Activated naive CD4-positive, alpha-beta T cell treated with anti-CD3 and anti-CD28 coated beads, Interleukin-2, amount 50 U/mL, for 72 hours (primary cell): ENCODE measurements around the gene ALS2CL. TPM values are rescaled to one million over a fixed set of nuclear protein-coding genes. Genes with fewer than 3 reads are reported as not detected.

Experiments
- ATAC-seq, 2 donors: fragments of 150-1000 bp; cut with Tn5 transposase; 2 replicates each; pipeline ENCODE4 v1.10.0; 2021; ENCODE audit warnings: mild to moderate bottlenecking in 2 of 2, moderate library complexity in 2 of 2
- DNase-seq, 2 donors: peaks; one replicate each; pipeline ENCODE4 v3.0.0; 2021 to 2022; ENCODE audit warnings: low spot score in 2 of 2
- H3K27ac Mint-ChIP-seq, 2 donors: one replicate each; pipeline ENCODE4 v1.8.0; 2022; ENCODE audit warnings: mild to moderate bottlenecking in 2 of 2, mixed read lengths in 2 of 2
- H3K36me3 Mint-ChIP-seq, 2 donors: one replicate each; pipeline ENCODE4 v1.8.0; 2022; ENCODE audit warnings: mixed read lengths in 2 of 2
- H3K9me3 Mint-ChIP-seq, 2 donors: one replicate each; pipeline ENCODE4 v1.8.0; 2022; ENCODE audit warnings: mixed read lengths in 2 of 2
- total RNA-seq, 2 donors: library from RNA; stranded (reverse); gene quantifications; one replicate each; pipeline ENCODE4 v1.2.3, GENCODE V29; 2022

Gene ALS2CL
- total RNA-seq, 2 donors from 2014 or later, result 2.0 to 8.1 TPM

DNA sequence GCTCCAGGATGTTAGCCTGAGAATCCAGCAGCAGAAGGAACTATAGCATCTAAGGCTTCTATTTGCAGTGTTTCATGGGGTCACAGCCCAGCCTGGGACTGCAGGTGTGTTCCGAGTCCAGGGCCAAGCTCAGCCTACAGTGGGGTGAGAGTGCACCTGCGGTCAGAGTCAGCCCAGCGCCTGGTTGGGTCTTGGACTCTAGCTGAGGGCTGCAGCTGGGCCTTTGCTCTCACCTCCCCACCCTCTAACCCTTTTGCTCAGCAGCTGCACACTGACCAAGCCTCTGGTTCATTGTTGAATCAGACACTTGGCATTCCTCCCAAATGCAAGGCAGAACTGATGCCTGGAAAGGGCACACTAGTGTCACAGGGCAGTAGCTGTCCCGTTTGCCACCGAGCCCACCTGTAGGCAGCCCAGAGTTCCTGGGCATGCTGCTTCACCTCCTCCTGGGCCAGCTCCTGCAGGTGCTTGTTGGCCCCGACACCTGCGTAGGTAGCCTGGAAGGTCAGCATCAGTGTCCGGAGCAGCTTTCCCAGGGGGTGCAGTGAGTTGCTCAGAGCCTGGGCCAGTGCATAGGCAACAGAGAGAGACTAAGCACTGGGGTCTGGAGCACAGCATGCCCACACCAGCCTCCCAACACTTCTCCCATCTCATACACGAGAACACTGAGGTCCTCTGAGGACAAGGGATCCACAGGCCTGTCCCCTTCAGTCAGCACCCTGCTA, 17.5 kb downstream of the ALS2CL start:
- H3K27ac Mint-ChIP-seq, result no peak overlapping the region
- no peaks in the 10 kb centered on the region for H3K9me3 Mint-ChIP-seq
- no peaks in the 10 kb centered on the region for H3K36me3 Mint-ChIP-seq
- ATAC-seq, result no peak
- no peak for DNase-seq

DNA sequence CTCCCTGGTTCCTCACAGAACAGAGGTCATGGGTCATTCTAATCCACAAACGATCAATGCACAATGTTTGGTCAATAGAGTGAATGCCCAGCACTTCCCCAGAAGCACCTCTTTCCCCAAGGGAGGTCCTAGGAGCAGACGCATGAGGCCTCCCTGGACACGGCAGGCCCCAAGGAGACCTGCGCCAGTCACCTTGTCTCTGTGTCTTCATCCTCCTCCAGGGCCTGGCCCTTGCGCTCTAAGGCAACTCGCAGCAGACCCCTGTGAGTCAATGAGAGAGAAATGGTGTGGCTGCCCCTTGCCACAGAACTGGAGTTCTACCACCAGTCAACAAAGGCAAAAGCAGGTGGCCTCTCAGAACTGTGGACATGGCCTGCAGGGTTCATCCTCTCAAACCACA, 18.1 kb downstream of the ALS2CL start:
- DNase-seq, result no peak
- ATAC-seq, result no peak
- Mint-ChIP-seq H3K27ac (no peak overlapping the region), H3K36me3 (no peaks in the 10 kb centered on the region), H3K9me3 (no peaks in the 10 kb centered on the region)

DNA sequence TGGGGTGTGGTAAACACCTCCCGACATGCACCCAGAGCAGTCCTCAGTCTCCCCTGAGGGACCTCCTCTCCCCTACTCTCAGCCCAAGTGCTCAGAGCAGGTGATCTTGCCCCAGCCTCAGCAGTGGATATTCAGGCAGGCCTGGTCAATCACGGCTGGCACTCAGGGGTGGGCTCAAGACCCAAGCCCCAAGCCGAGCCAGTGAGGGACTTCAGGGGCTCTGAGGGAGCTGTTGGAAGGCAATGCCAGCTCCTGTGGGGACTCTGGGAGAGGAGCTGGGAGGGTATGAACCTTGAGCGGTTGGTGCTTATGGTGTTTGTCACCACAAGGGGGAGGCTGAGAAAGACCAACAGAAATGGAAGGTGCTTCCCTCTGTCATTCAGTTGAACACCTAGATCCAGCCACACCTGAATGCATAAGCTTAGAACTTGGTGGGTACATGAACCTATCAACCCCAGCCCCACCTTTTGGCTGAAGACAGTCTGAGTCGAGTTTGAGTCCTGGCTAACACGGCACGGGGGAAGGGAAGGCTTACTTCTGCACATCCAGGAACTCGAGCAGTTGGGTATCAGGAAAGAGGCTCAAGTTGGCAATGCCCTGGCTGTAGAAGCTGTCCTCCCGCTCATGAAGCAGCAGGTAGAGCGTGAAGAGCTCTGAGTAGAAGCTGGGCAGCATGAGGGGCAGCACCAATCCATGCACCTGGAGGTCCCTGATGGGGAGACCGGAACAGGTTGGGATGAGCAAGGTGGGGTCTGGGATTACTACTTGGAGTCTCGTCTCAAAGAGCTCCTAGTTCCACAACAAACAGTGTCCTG, 19.2 kb downstream of the ALS2CL start:
- Mint-ChIP-seq H3K36me3 (no peaks in the 10 kb centered on the region), H3K9me3 (no peaks in the 10 kb centered on the region), H3K27ac (peak overlapping the region; percentile 30 to 72)
- ATAC-seq, result peak in 1 of 2 donors; percentile 38
- DNase-seq, result peak in 1 of 2 donors; percentile 48

- H3K9me3 Mint-ChIP-seq, result no peaks in the 10 kb centered on the region
- DNase-seq, result no peak
- H3K36me3 Mint-ChIP-seq, result no peaks in the 10 kb centered on the region
- peak overlapping the region; percentile 30 to 65 for H3K27ac Mint-ChIP-seq
- no peak for ATAC-seq
Measured at GRCh38 chr3:46673151-46674030, 20.1 kb downstream of the ALS2CL start.

DNA sequence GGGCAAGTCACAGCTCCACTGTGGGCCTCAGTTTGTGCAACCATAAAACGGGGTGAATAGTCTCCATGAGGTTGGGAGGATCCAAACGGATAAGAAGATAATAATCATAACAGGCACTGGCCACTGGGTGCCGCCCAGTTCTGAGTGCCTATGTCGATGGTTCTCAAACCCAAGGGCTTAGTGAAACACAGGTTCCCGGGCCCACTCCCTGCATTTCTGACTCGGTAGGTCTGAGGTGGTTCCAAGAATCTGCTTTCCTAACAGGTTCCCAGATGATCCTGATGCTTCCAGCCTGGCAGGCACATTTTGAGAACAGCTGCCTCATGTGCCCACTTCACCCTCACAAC, 21.2 kb downstream of the ALS2CL start:
- H3K27ac Mint-ChIP-seq, result no peak overlapping the region
- ATAC-seq, result no peak
- H3K36me3 Mint-ChIP-seq, result no peaks in the 10 kb centered on the region
- no peaks in the 10 kb centered on the region for H3K9me3 Mint-ChIP-seq
- no peak for DNase-seq

- ATAC-seq, result no peak
- DNase-seq, result peak in 1 of 2 donors; percentile 49
Measured at GRCh38 chr3:46671541-46672348, 21.7 kb downstream of the ALS2CL start.

GRCh38 chr3:46670891-46671427, 22.5 kb downstream of the ALS2CL start:
- no peak for DNase-seq
- H3K27ac Mint-ChIP-seq, result no peak overlapping the region
- no peaks in the 10 kb centered on the region for H3K36me3 Mint-ChIP-seq
- H3K9me3 Mint-ChIP-seq, result no peaks in the 10 kb centered on the region
- ATAC-seq, result no peak

More at GRCh38 chr3:46671541-46672348, 21.7 kb downstream of the ALS2CL start:
- Mint-ChIP-seq H3K36me3 (no peaks in the 10 kb centered on the region), H3K27ac (no peak overlapping the region), H3K9me3 (no peaks in the 10 kb centered on the region)

DNA sequence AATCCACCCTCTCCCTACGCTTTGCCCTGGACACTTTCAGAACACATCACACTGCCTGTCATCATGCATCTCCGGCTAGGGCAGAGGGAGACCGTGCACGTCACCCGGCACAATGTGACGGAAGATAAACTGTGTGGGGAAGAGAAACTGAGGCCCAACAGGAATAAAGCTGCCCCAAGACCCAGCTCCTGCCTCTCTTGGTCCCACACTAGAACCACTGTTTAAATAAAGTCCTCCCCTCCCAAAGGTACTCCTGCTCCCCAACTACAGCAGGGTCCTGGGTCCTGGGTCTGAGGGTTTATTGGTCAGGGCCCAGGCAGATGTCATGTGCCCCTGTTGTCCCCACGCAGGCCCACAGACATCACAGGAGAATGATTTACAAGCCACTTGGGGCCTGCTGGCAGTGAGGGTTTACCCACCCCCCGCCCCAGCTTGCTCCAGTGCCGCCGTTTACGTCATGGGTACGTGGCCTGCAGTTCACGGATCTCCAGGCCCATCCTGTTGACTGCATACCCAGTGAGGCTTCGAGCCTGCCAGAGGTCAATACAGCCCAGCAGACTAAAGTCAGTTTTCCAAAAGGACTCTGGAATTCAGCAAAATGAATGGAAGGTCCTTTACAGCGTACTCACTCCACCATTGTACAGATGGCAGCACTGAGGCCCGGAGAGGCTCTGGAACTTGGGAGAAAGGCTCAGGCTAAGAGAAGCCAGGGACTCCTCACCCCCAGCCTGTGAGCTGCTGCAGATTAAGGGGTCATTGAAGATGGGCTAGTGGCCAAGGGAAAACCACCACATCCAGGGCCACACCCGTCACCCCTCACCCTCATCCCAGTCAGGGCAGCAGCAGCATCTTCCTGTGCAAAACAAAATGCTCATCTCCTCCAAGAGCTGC, 23.2 kb downstream of the ALS2CL start:
- no peak for ATAC-seq
- Mint-ChIP-seq H3K9me3 (no peaks in the 10 kb centered on the region), H3K36me3 (no peaks in the 10 kb centered on the region), H3K27ac (no peak overlapping the region)
- DNase-seq, result no peak

DNA sequence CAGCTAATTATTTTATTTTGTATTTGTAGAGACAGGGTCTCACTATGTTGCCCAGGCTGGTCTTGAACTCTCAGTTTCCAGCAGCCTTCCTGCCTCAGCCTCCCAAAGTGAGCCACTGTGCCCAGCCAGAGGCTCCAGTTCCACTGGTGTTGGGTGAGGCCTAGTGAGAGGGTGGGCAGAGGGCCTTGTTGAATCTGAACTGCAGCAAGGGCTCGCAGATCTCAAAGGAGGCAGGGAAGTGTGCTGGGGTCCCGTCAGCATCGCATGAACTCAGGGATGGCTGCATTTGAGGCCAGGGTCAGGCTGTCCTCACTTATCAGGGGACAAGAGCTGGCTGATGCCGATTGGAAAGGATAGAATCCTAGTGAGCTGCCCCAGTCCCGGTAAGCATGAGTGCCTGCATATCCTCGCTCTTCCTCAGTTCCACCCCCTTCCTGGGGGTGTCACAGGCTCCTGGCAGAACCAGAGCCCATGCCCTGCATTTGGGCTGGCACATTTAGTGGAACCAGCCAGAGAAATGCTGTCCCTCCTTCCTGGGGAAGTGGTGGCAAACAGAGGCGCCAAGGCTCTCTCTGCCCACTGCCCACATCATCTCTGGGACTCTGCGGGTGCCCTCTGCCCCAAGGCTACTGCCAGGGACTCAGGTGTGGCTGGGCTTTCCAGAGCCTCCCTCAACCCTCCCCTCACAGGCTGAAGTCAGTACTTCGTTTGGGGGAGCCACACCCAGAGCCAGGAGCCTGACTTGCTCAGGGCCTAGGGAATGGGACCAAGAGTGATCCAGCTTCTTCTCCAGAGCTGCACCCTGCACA, 24.1 kb downstream of the ALS2CL start:
- H3K9me3 Mint-ChIP-seq, result no peaks in the 10 kb centered on the region
- no peaks in the 10 kb centered on the region for H3K36me3 Mint-ChIP-seq
- DNase-seq, result peak in 1 of 2 donors; percentile 52
- no peak for ATAC-seq
- no peak overlapping the region for H3K27ac Mint-ChIP-seq

GRCh38 chr3:46668591-46668990, 24.9 kb downstream of the ALS2CL start:
- peak overlapping the region in 1 of 2 donors; percentile 28 for H3K27ac Mint-ChIP-seq
- H3K9me3 Mint-ChIP-seq, result no peaks in the 10 kb centered on the region
- no peaks in the 10 kb centered on the region for H3K36me3 Mint-ChIP-seq
- ATAC-seq, result no peak
- DNase-seq, result no peak

- Mint-ChIP-seq H3K27ac (peak overlapping the region in 1 of 2 donors; percentile 28), H3K9me3 (no peaks in the 10 kb centered on the region), H3K36me3 (no peaks in the 10 kb centered on the region)
- DNase-seq, result no peak
- no peak for ATAC-seq
Measured at GRCh38 chr3:46668116-46668515, 25.4 kb downstream of the ALS2CL start.

DNA sequence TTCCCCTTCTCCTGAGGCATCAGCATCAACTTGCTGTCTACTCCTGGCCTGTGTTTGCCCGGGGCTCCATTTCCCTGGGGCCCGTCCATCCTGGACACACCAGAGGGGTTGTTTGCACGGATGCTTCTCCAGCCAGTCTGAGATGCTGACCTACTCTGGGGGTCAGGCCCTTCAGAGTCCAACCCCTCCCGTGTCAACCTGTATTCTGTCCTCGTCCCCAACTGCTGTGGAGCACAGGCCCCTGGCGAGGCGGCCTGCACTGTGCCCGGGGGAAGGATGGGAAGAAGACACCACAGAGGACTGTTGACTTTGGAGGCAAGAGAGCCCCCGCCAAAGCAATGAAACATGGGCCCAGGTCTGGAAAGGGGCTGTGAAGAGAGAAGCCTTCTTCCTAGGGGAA, 25.8 kb downstream of the ALS2CL start:
- no peaks in the 10 kb centered on the region for H3K36me3 Mint-ChIP-seq
- no peaks in the 10 kb centered on the region for H3K9me3 Mint-ChIP-seq
- DNase-seq, result peak in 1 of 2 donors; percentile 51
- ATAC-seq, result no peak
- H3K27ac Mint-ChIP-seq, result no peak overlapping the region

- H3K36me3 Mint-ChIP-seq, result no peaks in the 10 kb centered on the region
- no peaks in the 10 kb centered on the region for H3K9me3 Mint-ChIP-seq
- DNase-seq (peak in 1 of 2 donors; percentile 50), ATAC-seq (peak in 1 of 2 donors; percentile 11)
- H3K27ac Mint-ChIP-seq, result no peak overlapping the region
Measured at GRCh38 chr3:46667061-46667621, 26.3 kb downstream of the ALS2CL start.

GRCh38 chr3:46666453-46666845, 27.0 kb downstream of the ALS2CL start:
- H3K27ac Mint-ChIP-seq, result no peak overlapping the region
- no peaks in the 10 kb centered on the region for H3K9me3 Mint-ChIP-seq
- DNase-seq (no peak), ATAC-seq (no peak)
- H3K36me3 Mint-ChIP-seq, result no peaks in the 10 kb centered on the region
